Liver (tissue), 9 donors: Measurements from ENCODE around the gene DNMT1. TPM values are rescaled to one million over a fixed set of nuclear protein-coding genes. Genes with fewer than 3 reads are reported as not detected.

Source experiments
- DNase-seq: peaks from one replicate; pipeline ENCODE4 v3.0.0-alpha.2; 2017; ENCODE audit warnings: low spot score
- H3K27ac ChIP-seq, 2 donors: one replicate each; pipeline ENCODE4 v1.7.0; 2013; ENCODE audit warnings: inconsistent platforms in 2 of 2, low read length in 2 of 2, control low read depth in 1 of 2, low read depth in 1 of 2, mild to moderate bottlenecking in 1 of 2
- H3K27me3 ChIP-seq, 4 donors: one replicate each; pipeline versions ENCODE4 v1.6.1 to v1.7.0; 2013; ENCODE audit warnings: low read length in 3 of 4, inconsistent platforms in 1 of 4, mild to moderate bottlenecking in 1 of 4, moderate library complexity in 1 of 4; ENCODE audit not compliant: control insufficient read depth in 4 of 4, insufficient read depth in 4 of 4
- H3K36me3 ChIP-seq, 4 donors: one replicate each; pipeline versions ENCODE4 v1.6.1 to v1.7.0; 2013; ENCODE audit warnings: low read length in 3 of 4, mild to moderate bottlenecking in 3 of 4, low read depth in 1 of 4, moderate library complexity in 1 of 4; ENCODE audit not compliant: control insufficient read depth in 4 of 4, insufficient read depth in 3 of 4
- H3K4me1 ChIP-seq, 4 donors: one replicate each; pipeline versions ENCODE4 v1.6.1 to v1.7.0; 2013; ENCODE audit warnings: low read length in 3 of 4, mild to moderate bottlenecking in 3 of 4, moderate library complexity in 1 of 4; ENCODE audit not compliant: control insufficient read depth in 4 of 4, insufficient read depth in 4 of 4
- H3K4me3 ChIP-seq, 3 donors: one replicate each; pipeline versions ENCODE4 v1.6.1 to v1.7.0; 2013; ENCODE audit warnings: low read length in 3 of 3, control low read depth in 1 of 3, low read depth in 1 of 3, mild to moderate bottlenecking in 1 of 3
- H3K9ac ChIP-seq, 2 donors: one replicate each; pipeline ENCODE4 v1.7.0; 2013; ENCODE audit warnings: low read length in 2 of 2, mild to moderate bottlenecking in 2 of 2, moderate library complexity in 2 of 2, control low read depth in 1 of 2, low read depth in 1 of 2
- H3K9me3 ChIP-seq, 4 donors: one replicate each; pipeline versions ENCODE4 v1.6.1 to v1.7.0; 2013; ENCODE audit warnings: low read length in 3 of 4; ENCODE audit not compliant: control insufficient read depth in 4 of 4
- ATF3 ChIP-seq: IDR thresholded peaks from 2 replicates; pipeline ENCODE4 v1.6.1; 2016; ENCODE audit warnings: antibody characterized with exemption
- CTCF ChIP-seq: fragments of 150-350 bp; IDR thresholded peaks from 2 replicates; pipeline ENCODE4 v1.5.1; 2017; ENCODE audit warnings: improper control_type of control experiment, low read depth, low read length; ENCODE audit not compliant: missing input control
- EGR1 ChIP-seq, 2 donors: IDR thresholded peaks; 2 replicates each; pipeline ENCODE4 v1.6.1; 2016 to 2018; ENCODE audit warnings: antibody characterized with exemption in 2 of 2, low read depth in 2 of 2
- FOXA1 ChIP-seq: IDR thresholded peaks from 2 replicates; pipeline ENCODE4 v1.6.1; 2016; ENCODE audit warnings: antibody characterized with exemption
- FOXA2 ChIP-seq: IDR thresholded peaks from 2 replicates; pipeline ENCODE4 v1.6.1; 2016; ENCODE audit warnings: antibody characterized with exemption
- GABPA ChIP-seq, 2 donors: IDR thresholded peaks in 1 of 2; conservative IDR thresholded peaks in 1 of 2; 2 replicates each; pipeline ENCODE4 v1.6.1; 2016; ENCODE audit warnings: antibody characterized with exemption in 2 of 2, mild to moderate bottlenecking in 1 of 2, moderate library complexity in 1 of 2
- HNF4A ChIP-seq, 2 donors: conservative IDR thresholded peaks; 2 replicates each; pipeline ENCODE4 v1.6.1; 2016; ENCODE audit warnings: antibody characterized with exemption in 2 of 2, mild to moderate bottlenecking in 2 of 2
- HNF4G ChIP-seq: IDR thresholded peaks from 2 replicates; pipeline ENCODE4 v1.6.1; 2016; ENCODE audit warnings: antibody characterized with exemption
- JUND ChIP-seq, 2 donors: IDR thresholded peaks; 2 replicates each; pipeline ENCODE4 v1.6.1; 2016; ENCODE audit warnings: antibody characterized with exemption in 2 of 2
- NR2F2 ChIP-seq: IDR thresholded peaks from 2 replicates; pipeline ENCODE4 v1.6.1; 2016; ENCODE audit warnings: antibody characterized with exemption
- RAD21 ChIP-seq, 2 donors: IDR thresholded peaks; 2 replicates each; pipeline ENCODE4 v1.6.1; 2016; ENCODE audit warnings: antibody characterized with exemption in 2 of 2, mild to moderate bottlenecking in 2 of 2
- REST ChIP-seq: IDR thresholded peaks from 2 replicates; pipeline ENCODE4 v1.6.1; 2016; ENCODE audit warnings: antibody characterized with exemption, mild to moderate bottlenecking
- RXRA ChIP-seq, 2 donors: IDR thresholded peaks; 2 replicates each; pipeline ENCODE4 v1.6.1; 2017 to 2018; ENCODE audit warnings: antibody characterized with exemption in 2 of 2, mild to moderate bottlenecking in 1 of 2
- SP1 ChIP-seq: IDR thresholded peaks from 2 replicates; pipeline ENCODE4 v1.6.1; 2018; ENCODE audit warnings: antibody characterized with exemption, mild to moderate bottlenecking
- TAF1 ChIP-seq: conservative IDR thresholded peaks from 2 replicates; pipeline ENCODE4 v1.6.1; 2016; ENCODE audit warnings: antibody characterized with exemption, mild to moderate bottlenecking
- YY1 ChIP-seq: IDR thresholded peaks from 2 replicates; pipeline ENCODE4 v1.6.1; 2016; ENCODE audit warnings: antibody characterized with exemption, mild to moderate bottlenecking
- WGBS: extraction: QIAGEN DNeasy Blood & Tissue Kit; methylation state at CpG from one replicate; pipeline ENCODE4 v1.1.7; 2013; 5-methylcytosine and 5-hydroxymethylcytosine counted together
- polyA plus RNA-seq, 2 donors: library from polyadenylated mRNA; stranded (reverse) in 1 of 2; unstranded in 1 of 2; fragments of 200-250 nt in 1 of 2; fragments of >200 nt in 1 of 2; fragmentation: Nextera tagmentation in 1 of 2; extraction: Ambion mirVana in 1 of 2; gene quantifications; one replicate each; pipeline versions ENCODE4 v1.2.1 to v1.2.3, GENCODE V29; 2013 to 2015
- total RNA-seq, 2 donors: library from RNA; depleted of rRNA; stranded (reverse); fragments of >200 nt; gene quantifications; one replicate each; pipeline ENCODE4 v1.2.3, GENCODE V29; 2014
- TF ChIP-seq, protein P1 (sequence below): IDR thresholded peaks from 2 replicates; pipeline ENCODE4 v1.6.1; 2016; ENCODE audit warnings: antibody characterized with exemption
- TF ChIP-seq, protein P2 (sequence below): IDR thresholded peaks from 2 replicates; pipeline ENCODE4 v1.6.1; 2016; ENCODE audit warnings: antibody characterized with exemption
- donor health status: healthy.
- donor health status: healthy.
- donor health status: healthy.
- donor health status: healthy.
- donor health status: healthy.

Gene DNMT1
- total and polyA plus RNA-seq, 4 donors = 8.7 to 47.1 (median 20.0) TPM

- whole genome bisulfite sequencing = 85% methylated on average over 9 of the region's 9 CpGs
- no peak overlapping the region for H3K9ac ChIP-seq
- H3K27ac ChIP-seq = no peak overlapping the region
These were observed 74.1 kb downstream of the DNMT1 start for GRCh38 chr19:10120538-10121189.

DNA sequence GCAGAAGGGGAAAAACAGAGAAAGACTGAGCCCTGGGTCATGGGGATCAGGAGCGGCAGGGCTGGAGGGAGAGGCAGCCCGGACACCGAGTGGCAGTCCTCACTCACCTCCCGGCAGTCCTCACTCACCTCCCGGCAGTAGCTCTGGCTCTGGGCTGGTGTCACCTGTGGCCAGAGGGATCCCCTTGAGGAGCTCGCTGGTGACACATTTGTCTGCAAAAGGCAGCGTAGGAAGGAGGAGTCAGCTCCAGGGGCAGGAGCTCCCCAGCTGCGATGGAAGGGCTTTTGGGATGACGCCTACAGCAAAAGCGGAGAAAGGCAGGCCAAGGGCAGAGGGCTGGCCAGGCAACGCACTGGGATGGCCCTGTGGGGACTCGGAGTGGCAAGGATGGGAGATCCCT is 75.8 kb downstream of the DNMT1 start:
- no peak for DNase-seq
- no peaks in the 10 kb centered on the region for H3K27me3 ChIP-seq
- H3K4me3 ChIP-seq = peak overlapping the region; percentile 84 to 97 (median 94)
- peaks cover 4 to 15% (median 11%) of the 10 kb centered on the region in 4 donors for H3K4me1 ChIP-seq
- peak overlapping the region; percentile 71 to 95 for H3K9ac ChIP-seq
- peak overlapping the region in 1 of 2 donors; percentile 27 for H3K27ac ChIP-seq
- 37% methylated on average over 12 of the region's 12 CpGs for WGBS
- no peaks in the 10 kb centered on the region for H3K9me3 ChIP-seq
- H3K36me3 ChIP-seq = peaks cover 7 to 37% (median 16%) of the 10 kb centered on the region in 4 donors
- no peak for TF ChIP-seq HNF4A (conservative IDR thresholded peaks at IDR 0.05)
- TF ChIP-seq, protein P1, sequence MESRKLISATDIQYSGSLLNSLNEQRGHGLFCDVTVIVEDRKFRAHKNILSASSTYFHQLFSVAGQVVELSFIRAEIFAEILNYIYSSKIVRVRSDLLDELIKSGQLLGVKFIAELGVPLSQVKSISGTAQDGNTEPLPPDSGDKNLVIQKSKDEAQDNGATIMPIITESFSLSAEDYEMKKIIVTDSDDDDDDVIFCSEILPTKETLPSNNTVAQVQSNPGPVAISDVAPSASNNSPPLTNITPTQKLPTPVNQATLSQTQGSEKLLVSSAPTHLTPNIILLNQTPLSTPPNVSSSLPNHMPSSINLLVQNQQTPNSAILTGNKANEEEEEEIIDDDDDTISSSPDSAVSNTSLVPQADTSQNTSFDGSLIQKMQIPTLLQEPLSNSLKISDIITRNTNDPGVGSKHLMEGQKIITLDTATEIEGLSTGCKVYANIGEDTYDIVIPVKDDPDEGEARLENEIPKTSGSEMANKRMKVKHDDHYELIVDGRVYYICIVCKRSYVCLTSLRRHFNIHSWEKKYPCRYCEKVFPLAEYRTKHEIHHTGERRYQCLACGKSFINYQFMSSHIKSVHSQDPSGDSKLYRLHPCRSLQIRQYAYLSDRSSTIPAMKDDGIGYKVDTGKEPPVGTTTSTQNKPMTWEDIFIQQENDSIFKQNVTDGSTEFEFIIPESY = no peak
- no peak for TF ChIP-seq TAF1
- no peak for TF ChIP-seq HNF4G
- no peak for TF ChIP-seq SP1
- no peak for TF ChIP-seq CTCF
- no peak for TF ChIP-seq JUND (IDR thresholded peaks at IDR 0.05)
- TF ChIP-seq NR2F2 = no peak
- TF ChIP-seq FOXA1 = no peak
- no peak for TF ChIP-seq EGR1 (IDR thresholded peaks at IDR 0.05; ENCODE audit: low read depth in 2 of 2)
- no peak for TF ChIP-seq YY1

More at GRCh38 chr19:10120538-10121189, 74.1 kb downstream of the DNMT1 start:
- Histone ChIP-seq H3K4me1 (peaks cover 4 to 15% (median 11%) of the 10 kb centered on the region in 4 donors), H3K9me3 (no peaks in the 10 kb centered on the region), H3K4me3 (no peak overlapping the region), H3K27me3 (no peaks in the 10 kb centered on the region), H3K36me3 (peaks cover 7 to 25% (median 10%) of the 10 kb centered on the region in 4 donors)
- no peak for DNase-seq
- TF ChIP-seq NR2F2 (no peak), ATF3 (no peak), GABPA (IDR thresholded peaks at IDR 0.05 in 1 of 2, conservative IDR thresholded peaks at IDR 0.05 in 1 of 2) (no peak), RXRA (IDR thresholded peaks at IDR 0.05) (no peak), HNF4G (no peak), TAF1 (no peak), YY1 (no peak), HNF4A (conservative IDR thresholded peaks at IDR 0.05) (no peak), RAD21 (IDR thresholded peaks at IDR 0.05) (no peak), REST (no peak), EGR1 (IDR thresholded peaks at IDR 0.05; ENCODE audit: low read depth in 2 of 2) (no peak), FOXA2 (no peak), JUND (IDR thresholded peaks at IDR 0.05) (no peak)
- TF ChIP-seq, protein P2, sequence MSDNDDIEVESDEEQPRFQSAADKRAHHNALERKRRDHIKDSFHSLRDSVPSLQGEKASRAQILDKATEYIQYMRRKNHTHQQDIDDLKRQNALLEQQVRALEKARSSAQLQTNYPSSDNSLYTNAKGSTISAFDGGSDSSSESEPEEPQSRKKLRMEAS = no peak
- TF ChIP-seq, protein P1 = no peak
